ENCODE data around the gene ACSBG1. TPM values are rescaled to one million over a fixed set of nuclear protein-coding genes. Genes with fewer than 3 reads are reported as not detected.
"Not testable (repeated sequence)": the region's sequence is repeated elsewhere in the genome, so short reads cannot be mapped to it uniquely, and the experiment has no call there.

The ACSBG1 gene
- total RNA-seq, 1 donor from 2014 or later, result not detected

DNA sequence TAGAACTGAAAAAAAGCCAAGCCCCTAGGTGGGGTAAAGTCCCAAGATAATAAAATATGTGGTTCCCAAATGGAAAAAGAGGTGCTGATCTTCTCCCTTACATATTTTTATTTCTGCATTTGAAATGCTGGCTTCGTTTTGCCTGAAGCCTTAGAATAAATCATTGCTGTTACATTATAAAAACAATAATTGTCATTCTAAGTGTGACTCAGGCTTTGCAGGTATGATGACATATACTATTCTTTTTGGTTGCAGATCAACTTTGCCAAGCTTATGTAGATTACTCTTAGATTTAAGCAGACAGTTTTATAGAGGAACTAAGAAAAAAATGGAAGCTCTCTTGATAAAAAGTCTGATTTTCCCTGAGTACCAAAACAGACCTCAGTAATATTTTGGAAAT lies 77.7 kb downstream of the ACSBG1 start:
- no peaks in the 10 kb centered on the region for H3K9me3 Mint-ChIP-seq
- DNase-seq (ENCODE audit: extremely low spot score, unreplicated experiment), result no peak
- peaks cover 3% of the 10 kb centered on the region for H3K36me3 Mint-ChIP-seq
- H3K27ac Mint-ChIP-seq, result no peak overlapping the region
- H3K4me3 Mint-ChIP-seq, result no peak overlapping the region
- no peaks in the 10 kb centered on the region for H3K27me3 Mint-ChIP-seq
- TF ChIP-seq, protein P1, sequence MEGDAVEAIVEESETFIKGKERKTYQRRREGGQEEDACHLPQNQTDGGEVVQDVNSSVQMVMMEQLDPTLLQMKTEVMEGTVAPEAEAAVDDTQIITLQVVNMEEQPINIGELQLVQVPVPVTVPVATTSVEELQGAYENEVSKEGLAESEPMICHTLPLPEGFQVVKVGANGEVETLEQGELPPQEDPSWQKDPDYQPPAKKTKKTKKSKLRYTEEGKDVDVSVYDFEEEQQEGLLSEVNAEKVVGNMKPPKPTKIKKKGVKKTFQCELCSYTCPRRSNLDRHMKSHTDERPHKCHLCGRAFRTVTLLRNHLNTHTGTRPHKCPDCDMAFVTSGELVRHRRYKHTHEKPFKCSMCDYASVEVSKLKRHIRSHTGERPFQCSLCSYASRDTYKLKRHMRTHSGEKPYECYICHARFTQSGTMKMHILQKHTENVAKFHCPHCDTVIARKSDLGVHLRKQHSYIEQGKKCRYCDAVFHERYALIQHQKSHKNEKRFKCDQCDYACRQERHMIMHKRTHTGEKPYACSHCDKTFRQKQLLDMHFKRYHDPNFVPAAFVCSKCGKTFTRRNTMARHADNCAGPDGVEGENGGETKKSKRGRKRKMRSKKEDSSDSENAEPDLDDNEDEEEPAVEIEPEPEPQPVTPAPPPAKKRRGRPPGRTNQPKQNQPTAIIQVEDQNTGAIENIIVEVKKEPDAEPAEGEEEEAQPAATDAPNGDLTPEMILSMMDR (conservative IDR thresholded peaks at IDR 0.05), result no peak
- no peaks in the 10 kb centered on the region for H3K4me1 Mint-ChIP-seq (ENCODE audit: unreplicated experiment)

DNA sequence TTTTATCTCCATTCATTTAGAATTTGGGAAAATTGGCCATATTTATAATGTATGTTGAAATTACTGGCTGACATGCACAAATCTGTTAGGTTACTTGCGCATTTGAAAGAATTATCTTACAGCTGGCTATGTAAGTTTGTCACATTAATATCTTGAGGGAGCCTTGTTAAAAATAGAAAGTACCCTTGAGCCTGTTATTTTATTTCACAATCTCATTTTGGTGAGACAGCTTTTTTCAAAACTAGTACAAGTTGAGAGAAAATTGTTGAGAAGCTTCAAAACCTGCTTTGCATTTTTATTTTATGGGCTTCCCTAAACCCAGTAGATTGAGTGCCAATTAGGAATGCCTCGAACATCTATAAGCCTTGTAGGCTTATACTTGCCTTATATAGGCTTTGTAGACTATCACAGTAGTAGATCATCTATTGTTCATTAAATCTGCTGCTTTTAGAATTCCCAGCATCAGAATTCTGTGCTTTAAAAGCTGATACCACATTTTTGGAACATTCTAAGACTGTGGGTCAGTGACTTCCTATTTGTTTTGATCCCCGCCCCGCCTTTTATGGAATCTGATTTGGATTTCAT lies 78.9 kb downstream of the ACSBG1 start:
- H3K27me3 Mint-ChIP-seq, result no peaks in the 10 kb centered on the region
- peaks cover 7% of the 10 kb centered on the region for H3K36me3 Mint-ChIP-seq
- TF ChIP-seq, protein P1 (conservative IDR thresholded peaks at IDR 0.05), result no peak
- H3K27ac Mint-ChIP-seq, result no peak overlapping the region
- no peaks in the 10 kb centered on the region for H3K9me3 Mint-ChIP-seq
- DNase-seq (ENCODE audit: extremely low spot score, unreplicated experiment), result no peak
- H3K4me1 Mint-ChIP-seq (ENCODE audit: unreplicated experiment), result peaks cover 7% of the 10 kb centered on the region
- no peak overlapping the region for H3K4me3 Mint-ChIP-seq

DNA sequence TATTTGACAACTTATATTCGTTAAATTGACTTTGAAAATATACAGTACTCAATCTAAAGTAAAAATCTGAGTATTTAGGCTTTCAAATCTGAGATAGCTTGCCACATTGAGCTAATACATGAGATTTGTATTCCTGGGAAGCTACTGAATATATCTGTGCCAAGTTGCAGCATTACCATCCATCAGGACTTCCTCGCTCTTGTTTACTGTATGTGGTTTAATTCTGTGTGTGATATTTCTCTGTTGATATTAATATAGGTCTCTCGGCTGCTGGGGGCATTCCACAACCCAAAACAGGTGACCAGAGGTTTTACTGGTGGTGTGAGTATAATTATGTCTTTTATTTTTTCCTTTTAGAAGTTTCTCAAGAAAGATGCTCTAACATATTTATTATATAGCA lies 79.4 kb downstream of the ACSBG1 start:
- Mint-ChIP-seq H3K4me3 (no peak overlapping the region), H3K27me3 (no peaks in the 10 kb centered on the region), H3K27ac (no peak overlapping the region), H3K4me1 (ENCODE audit: unreplicated experiment) (peaks cover 11% of the 10 kb centered on the region), H3K36me3 (peaks cover 7% of the 10 kb centered on the region), H3K9me3 (no peaks in the 10 kb centered on the region)
- no peak for DNase-seq (ENCODE audit: extremely low spot score, unreplicated experiment)
- TF ChIP-seq, protein P1 (conservative IDR thresholded peaks at IDR 0.05), result no peak

DNA sequence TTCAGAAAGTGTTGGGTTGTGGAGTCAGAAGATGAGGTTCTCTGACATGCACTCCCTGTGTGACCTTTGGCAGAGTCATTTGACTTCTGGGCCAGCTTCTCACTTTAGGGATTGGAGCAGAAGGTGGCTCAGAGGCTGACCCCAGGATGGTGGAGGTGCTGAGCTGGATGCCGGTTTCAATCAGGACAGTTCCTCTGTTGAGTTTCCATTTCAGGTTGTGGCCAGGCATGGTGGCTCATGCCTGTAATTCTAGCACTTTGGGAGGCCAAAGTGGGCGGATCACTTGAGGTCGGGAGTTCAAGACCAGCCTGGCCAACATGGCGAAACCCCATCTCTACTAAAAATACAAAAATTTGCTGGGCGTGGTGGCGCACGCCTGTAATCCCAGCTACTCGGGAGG lies 83.3 kb downstream of the ACSBG1 start:
- H3K4me3 Mint-ChIP-seq, result peak overlapping the region; percentile 94
- H3K27ac Mint-ChIP-seq, result peak overlapping the region; percentile 84
- not testable (repeated sequence) for H3K27me3 Mint-ChIP-seq; DNase-seq (ENCODE audit: extremely low spot score, unreplicated experiment); H3K9me3 Mint-ChIP-seq; H3K36me3 Mint-ChIP-seq
- peaks cover 23% of the 10 kb centered on the region for H3K4me1 Mint-ChIP-seq (ENCODE audit: unreplicated experiment)

DNA sequence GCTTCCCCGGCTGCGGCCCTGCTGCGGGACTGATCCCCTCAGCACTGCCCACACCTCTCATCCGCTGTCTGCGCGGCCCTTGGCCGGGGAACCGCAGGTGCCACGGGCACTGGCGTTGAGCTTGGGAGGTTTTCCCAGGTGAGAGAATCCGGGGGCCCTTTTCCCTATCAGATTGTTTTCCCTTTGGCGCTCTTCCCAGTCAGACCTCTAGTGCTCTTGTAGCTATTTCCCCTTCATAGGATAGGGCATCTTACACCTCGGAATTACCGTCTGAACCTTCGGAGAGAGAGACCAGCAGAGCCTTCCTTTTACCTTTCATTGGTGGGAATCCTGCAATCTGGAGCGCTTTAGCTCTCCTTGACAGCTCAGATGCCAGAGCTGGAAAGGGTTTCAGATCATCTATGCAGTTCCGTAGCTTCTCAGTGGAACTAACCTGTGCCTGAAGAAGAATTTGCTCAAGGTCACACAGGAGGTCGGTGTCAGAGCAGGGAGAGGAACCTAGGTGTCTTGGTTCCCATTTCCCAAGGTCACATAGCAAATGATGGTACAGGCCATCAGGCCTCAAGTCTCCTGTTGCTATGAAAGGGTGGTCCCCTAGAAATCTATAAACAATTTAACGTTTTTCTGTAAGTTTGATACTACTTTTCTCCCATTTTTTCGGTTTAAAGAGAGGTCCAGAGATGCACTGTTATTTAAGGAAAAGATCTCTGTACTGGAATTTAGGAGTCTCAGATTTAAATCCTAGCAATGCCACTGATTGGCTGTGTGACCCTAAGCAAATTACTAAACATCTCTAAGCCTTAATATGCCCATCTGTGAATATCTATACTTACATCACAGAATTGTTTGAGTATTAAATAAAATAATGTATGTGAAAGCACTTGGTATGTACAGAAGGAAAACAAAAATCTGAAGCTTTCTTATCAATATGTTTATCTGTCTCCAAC lies 84.3 kb downstream of the ACSBG1 start:
- peak overlapping the region; percentile 94 for H3K4me3 Mint-ChIP-seq
- peaks cover 7% of the 10 kb centered on the region for H3K36me3 Mint-ChIP-seq
- H3K27ac Mint-ChIP-seq, result peak overlapping the region; percentile 84
- TF ChIP-seq, protein P1 (conservative IDR thresholded peaks at IDR 0.05), result no peak
- H3K27me3 Mint-ChIP-seq, result no peaks in the 10 kb centered on the region
- no peak for DNase-seq (ENCODE audit: extremely low spot score, unreplicated experiment)
- H3K9me3 Mint-ChIP-seq, result no peaks in the 10 kb centered on the region
- H3K4me1 Mint-ChIP-seq (ENCODE audit: unreplicated experiment), result peaks cover 23% of the 10 kb centered on the region
